Upper lobe of left lung (tissue), 6 donors: Measurements from ENCODE around the gene CTXN1. TPM values are rescaled to one million over a fixed set of nuclear protein-coding genes. Genes with fewer than 3 reads are reported as not detected.
A peak's percentile ranks its signal among the peaks of the same experiment; 100 is the strongest.

Experiments used
- ATAC-seq, 2 donors: fragments of 200-7000 bp; cut with Tn5 transposase; one replicate each; pipeline ENCODE4 v1.9.1; 2022; ENCODE audit warnings: mild to moderate bottlenecking in 2 of 2, moderate library complexity in 2 of 2; ENCODE audit not compliant: low FRiP score in 2 of 2
- DNase-seq, 2 donors: peaks; one replicate each; pipeline ENCODE4 v3.0.0-alpha.2; 2019 to 2020
- H3K27ac ChIP-seq, 4 donors: fragments of 200-600 bp; sonication (generic); one replicate each; pipeline ENCODE4 v1.5.1; 2016 to 2019
- H3K27me3 ChIP-seq, 4 donors: fragments of 200-600 bp; sonication (generic); one replicate each; pipeline ENCODE4 v1.5.1; 2017 to 2019
- H3K36me3 ChIP-seq, 4 donors: fragments of 200-600 bp; sonication (generic); one replicate each; pipeline ENCODE4 v1.5.1; 2016 to 2019
- H3K4me1 ChIP-seq, 4 donors: fragments of 200-600 bp; sonication (generic); one replicate each; pipeline ENCODE4 v1.5.1; 2018 to 2019
- H3K4me3 ChIP-seq, 4 donors: fragments of 200-600 bp; sonication (generic); one replicate each; pipeline ENCODE4 v1.5.1; 2017 to 2019; ENCODE audit warnings: mild to moderate bottlenecking in 2 of 4, moderate library complexity in 1 of 4
- H3K9me3 ChIP-seq, 4 donors: fragments of 200-600 bp; sonication (generic); one replicate each; pipeline ENCODE4 v1.5.1; 2018 to 2019
- EP300 ChIP-seq, 4 donors: sonication (generic); formaldehyde crosslinking; IDR thresholded peaks; one replicate each; pipeline ENCODE4 v1.5.1; 2017; ENCODE audit warnings: antibody characterized with exemption in 4 of 4, control low read depth in 2 of 4
- POLR2A ChIP-seq, 4 donors: fragments of 450-650 bp; IDR thresholded peaks; one replicate each; pipeline ENCODE4 v1.5.1; 2016 to 2017; ENCODE audit warnings: antibody characterized with exemption in 4 of 4, mild to moderate bottlenecking in 2 of 4
- POLR2AphosphoS5 ChIP-seq, 2 donors: sonication (generic); formaldehyde crosslinking; IDR thresholded peaks; one replicate each; pipeline ENCODE4 v1.5.1; 2017; ENCODE audit warnings: antibody characterized with exemption in 2 of 2
- WGBS, 2 donors: methylation state at CpG; one replicate each; pipeline ENCODE4 v1.1.5; 2017 to 2018; 5-methylcytosine and 5-hydroxymethylcytosine counted together
- total RNA-seq, 6 donors: library from RNA; depleted of rRNA in 4 of 6; stranded (reverse); fragments of >200 nt in 4 of 6; gene quantifications; one replicate each; pipeline versions ENCODE4 v1.1.0 to v1.2.1, GENCODE V29; 2016 to 2021
- TF ChIP-seq, protein P1 (sequence below), 6 experiments: fragments of 450-650 bp in 4 of 6; fragments of 200-600 bp in 2 of 6; sonication (generic) in 2 of 6; IDR thresholded peaks; one replicate each; pipeline ENCODE4 v1.5.1; 2016 to 2019; ENCODE audit warnings: antibody characterized with exemption in 6 of 6
- donor health status: DM: no; HTN: no; CAD: no; lungs with moderate emphysema.
- donor health status: DM: no; HTN: yes; CAD: no; lungs with severe emphysema.

CTXN1 gene
- total RNA-seq, 6 donors from 2014 or later, result 1.2 to 28.3 (median 13.4) TPM

DNA sequence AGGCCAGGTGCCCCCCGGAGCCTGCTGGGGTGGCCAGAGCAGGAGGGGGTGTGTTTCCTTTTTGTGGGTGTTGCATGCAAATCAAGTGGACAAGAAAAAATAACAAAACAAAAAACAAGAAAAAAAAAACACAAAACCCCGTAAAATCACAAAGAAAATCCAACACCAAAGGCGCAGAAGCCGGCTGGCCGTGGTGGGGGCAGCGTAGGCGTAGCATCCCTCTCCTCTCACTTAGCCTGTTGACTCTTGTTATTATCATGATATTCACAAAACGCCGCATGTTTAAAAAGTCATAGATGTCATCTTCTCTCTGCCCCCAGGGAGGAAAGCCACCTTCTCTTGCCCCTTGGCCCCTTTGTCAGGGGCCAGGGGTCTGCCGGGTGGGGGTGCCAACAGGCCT is 12.3 kb downstream of the CTXN1 start:
- 88% methylated on average over 10 of the region's 10 CpGs for WGBS, 2 donors
- H3K27ac ChIP-seq, result no peak overlapping the region
- ATAC-seq, result no peak
- H3K9me3 ChIP-seq, result no peaks in the 10 kb centered on the region
- H3K27me3 ChIP-seq, result peaks cover 0 to 32% (median 24%) of the 10 kb centered on the region in 4 donors
- peaks cover 22 to 35% (median 28%) of the 10 kb centered on the region in 4 donors for H3K4me1 ChIP-seq
- no peak for DNase-seq
- no peak for TF ChIP-seq POLR2A (IDR thresholded peaks at IDR 0.05)
- no peak for TF ChIP-seq POLR2AphosphoS5 (IDR thresholded peaks at IDR 0.05)
- TF ChIP-seq, protein P1, sequence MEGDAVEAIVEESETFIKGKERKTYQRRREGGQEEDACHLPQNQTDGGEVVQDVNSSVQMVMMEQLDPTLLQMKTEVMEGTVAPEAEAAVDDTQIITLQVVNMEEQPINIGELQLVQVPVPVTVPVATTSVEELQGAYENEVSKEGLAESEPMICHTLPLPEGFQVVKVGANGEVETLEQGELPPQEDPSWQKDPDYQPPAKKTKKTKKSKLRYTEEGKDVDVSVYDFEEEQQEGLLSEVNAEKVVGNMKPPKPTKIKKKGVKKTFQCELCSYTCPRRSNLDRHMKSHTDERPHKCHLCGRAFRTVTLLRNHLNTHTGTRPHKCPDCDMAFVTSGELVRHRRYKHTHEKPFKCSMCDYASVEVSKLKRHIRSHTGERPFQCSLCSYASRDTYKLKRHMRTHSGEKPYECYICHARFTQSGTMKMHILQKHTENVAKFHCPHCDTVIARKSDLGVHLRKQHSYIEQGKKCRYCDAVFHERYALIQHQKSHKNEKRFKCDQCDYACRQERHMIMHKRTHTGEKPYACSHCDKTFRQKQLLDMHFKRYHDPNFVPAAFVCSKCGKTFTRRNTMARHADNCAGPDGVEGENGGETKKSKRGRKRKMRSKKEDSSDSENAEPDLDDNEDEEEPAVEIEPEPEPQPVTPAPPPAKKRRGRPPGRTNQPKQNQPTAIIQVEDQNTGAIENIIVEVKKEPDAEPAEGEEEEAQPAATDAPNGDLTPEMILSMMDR (IDR thresholded peaks at IDR 0.05), result no peak
- no peak for TF ChIP-seq EP300 (IDR thresholded peaks at IDR 0.05)
- no peak overlapping the region for H3K4me3 ChIP-seq
- peaks cover 26 to 47% (median 45%) of the 10 kb centered on the region in 4 donors for H3K36me3 ChIP-seq

DNA sequence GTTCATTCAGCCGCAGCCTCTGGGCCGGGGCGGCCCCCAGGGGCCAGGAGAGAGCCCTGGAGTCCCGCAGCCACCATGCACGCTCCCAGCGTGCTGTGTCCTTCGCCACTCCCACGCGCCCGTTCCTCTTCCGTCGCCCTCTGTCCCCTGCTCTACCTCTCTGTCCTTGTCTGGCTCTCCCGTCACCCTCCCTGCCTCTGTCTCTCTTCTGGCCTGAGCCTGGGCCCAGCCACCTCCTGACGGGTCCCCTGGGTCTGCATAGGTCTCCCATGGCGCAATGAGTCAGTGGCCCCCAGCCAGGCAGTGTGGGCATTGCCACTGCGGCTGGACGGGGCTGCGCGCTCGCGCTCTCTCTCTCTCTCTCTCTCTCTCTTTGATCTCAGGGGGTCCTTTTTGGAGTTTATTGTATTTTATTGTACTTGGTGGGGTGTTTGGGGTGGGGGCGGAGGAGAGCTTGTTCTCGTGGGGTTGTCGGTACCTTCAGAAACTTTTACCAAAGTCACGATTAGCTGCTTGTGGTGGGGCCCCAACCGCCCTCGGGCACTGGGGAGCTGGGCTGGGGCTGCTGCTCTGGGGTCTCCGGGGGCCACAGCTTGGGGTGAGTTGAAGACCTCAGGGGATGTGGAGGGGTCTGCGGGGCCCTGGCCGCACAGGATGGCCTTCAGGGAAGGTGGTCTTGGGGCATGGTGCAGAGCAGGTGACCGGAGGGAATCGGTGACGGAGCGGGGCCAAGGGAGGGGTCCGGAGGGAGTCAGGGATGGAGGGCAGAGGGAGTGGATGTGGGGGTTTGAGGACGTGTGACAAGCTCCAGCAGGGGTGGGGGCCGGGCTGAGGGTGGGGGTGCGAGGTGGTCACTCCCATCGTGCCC is 13.0 kb downstream of the CTXN1 start:
- 96 to 98% methylated on average over 34 to 39 of the region's 39 CpGs for WGBS, 2 donors
- TF ChIP-seq, protein P1 (IDR thresholded peaks at IDR 0.05), result no peak
- TF ChIP-seq EP300 (IDR thresholded peaks at IDR 0.05), result no peak
- TF ChIP-seq POLR2AphosphoS5 (IDR thresholded peaks at IDR 0.05), result no peak
- no peak for TF ChIP-seq POLR2A (IDR thresholded peaks at IDR 0.05)
- Histone ChIP-seq H3K27ac (no peak overlapping the region), H3K4me1 (peaks cover 19 to 28% (median 24%) of the 10 kb centered on the region in 4 donors), H3K9me3 (no peaks in the 10 kb centered on the region), H3K4me3 (no peak overlapping the region), H3K36me3 (peaks cover 26 to 47% (median 45%) of the 10 kb centered on the region in 4 donors), H3K27me3 (peaks cover 0 to 28% (median 20%) of the 10 kb centered on the region in 4 donors)
- peak in 1 of 2 donors; percentile 78 for DNase-seq
- no peak for ATAC-seq

DNA sequence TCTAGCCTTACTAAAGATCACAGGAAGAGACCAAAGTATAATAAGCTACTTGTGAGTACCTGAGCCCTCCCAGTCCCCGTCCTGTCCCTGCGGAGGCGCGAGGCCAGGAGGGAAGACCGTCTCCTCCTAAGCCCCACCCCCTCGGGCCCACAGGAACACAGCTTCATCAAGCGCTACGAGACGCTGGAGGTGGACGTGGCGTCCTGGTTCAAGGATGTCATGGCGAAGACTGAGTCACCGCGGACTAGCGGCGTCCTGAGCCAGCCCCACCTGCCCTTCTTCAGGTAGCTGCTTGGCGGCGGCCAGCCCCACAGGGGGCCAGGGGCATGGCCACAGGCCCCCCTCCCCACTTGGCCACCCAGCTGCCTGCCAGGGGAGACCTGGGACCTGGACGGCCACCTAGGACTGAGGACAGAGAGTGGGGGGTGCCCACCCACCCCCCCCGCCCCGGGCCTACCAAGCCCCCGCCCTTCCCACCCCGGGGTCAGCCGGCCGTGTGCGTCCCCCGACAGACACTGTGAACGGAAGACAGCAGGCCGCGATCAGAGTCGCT is 13.7 kb downstream of the CTXN1 start:
- ATAC-seq (no peak), DNase-seq (peak in 1 of 2 donors; percentile 77)
- H3K9me3 ChIP-seq, result no peaks in the 10 kb centered on the region
- WGBS, 2 donors, result 95 to 97% methylated on average over 11 to 24 of the region's 31 CpGs
- peaks cover 0 to 22% (median 15%) of the 10 kb centered on the region in 4 donors for H3K27me3 ChIP-seq
- TF ChIP-seq, protein P1 (IDR thresholded peaks at IDR 0.05), result no peak
- TF ChIP-seq POLR2AphosphoS5 (IDR thresholded peaks at IDR 0.05) (no peak), EP300 (IDR thresholded peaks at IDR 0.05) (no peak), POLR2A (IDR thresholded peaks at IDR 0.05) (no peak)
- no peak overlapping the region for H3K27ac ChIP-seq
- no peak overlapping the region for H3K4me3 ChIP-seq
- H3K36me3 ChIP-seq, result peaks cover 26 to 47% (median 45%) of the 10 kb centered on the region in 4 donors
- peaks cover 12 to 23% (median 19%) of the 10 kb centered on the region in 4 donors for H3K4me1 ChIP-seq

DNA sequence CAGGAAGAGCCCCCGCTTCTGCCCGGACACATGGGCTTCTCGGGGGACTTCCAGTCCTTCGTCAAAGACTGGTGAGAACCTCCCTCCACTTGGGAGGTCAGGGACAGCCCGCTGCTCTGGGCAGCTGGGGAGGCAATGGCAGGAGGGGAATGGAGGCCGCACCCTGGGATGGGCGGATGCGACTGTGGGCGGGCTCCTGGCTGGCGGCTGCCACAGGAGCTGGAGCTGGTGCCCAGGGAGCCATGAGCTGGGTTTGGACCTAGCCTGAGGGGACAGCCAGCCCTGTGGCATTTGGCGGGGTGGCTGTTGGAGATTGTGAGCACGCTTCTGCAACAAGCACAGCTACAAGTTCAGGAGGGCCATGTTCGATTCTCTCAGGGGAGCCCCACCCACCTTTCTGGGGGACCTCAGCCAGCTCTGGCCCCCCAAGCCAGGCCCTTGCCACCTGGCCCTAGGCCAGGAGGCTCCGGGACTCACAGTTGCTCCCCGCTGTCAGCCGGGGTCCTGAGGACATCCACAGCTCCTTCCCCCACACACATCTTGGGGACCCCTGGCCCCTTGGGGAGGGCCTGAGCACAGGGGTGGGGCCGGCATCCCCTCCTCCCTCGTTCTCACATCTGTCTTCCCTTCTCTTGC is 14.3 kb downstream of the CTXN1 start:
- Histone ChIP-seq H3K4me3 (no peak overlapping the region), H3K27ac (no peak overlapping the region), H3K9me3 (no peaks in the 10 kb centered on the region), H3K4me1 (peaks cover 8 to 23% (median 15%) of the 10 kb centered on the region in 4 donors), H3K36me3 (peaks cover 26 to 49% (median 46%) of the 10 kb centered on the region in 4 donors), H3K27me3 (peaks cover 0 to 16% (median 10%) of the 10 kb centered on the region in 4 donors)
- TF ChIP-seq EP300 (IDR thresholded peaks at IDR 0.05) (no peak), POLR2A (IDR thresholded peaks at IDR 0.05) (no peak), POLR2AphosphoS5 (IDR thresholded peaks at IDR 0.05) (no peak)
- TF ChIP-seq, protein P1 (IDR thresholded peaks at IDR 0.05), result no peak
- peak in 1 of 2 donors; percentile 70 for DNase-seq
- 87 to 93% methylated on average over 3 to 17 of the region's 18 CpGs for WGBS, 2 donors
- ATAC-seq, result no peak
